T-helper 17 cell (primary cell): ENCODE data around the gene HSPBAP1. TPM values are rescaled to one million over a fixed set of nuclear protein-coding genes. Genes with fewer than 3 reads are reported as not detected.
"Not testable (repeated sequence)": the region's sequence is repeated elsewhere in the genome, so short reads cannot be mapped to it uniquely, and the experiment has no call there.

ENCODE experiments used
- ATAC-seq: fragments of 150-1000 bp; cut with Tn5 transposase; 2 replicates; pipeline ENCODE4 v1.10.0; 2021; ENCODE audit warnings: mild to moderate bottlenecking, moderate library complexity
- DNase-seq, 3 donors: peaks; one replicate each; pipeline versions ENCODE4 v3.0.0 to v3.0.0-alpha.2; 2020 to 2021
- H3K9me3 ChIP-seq: one replicate; pipeline ENCODE4 v1.7.0; 2013; ENCODE audit warnings: low read length, mild to moderate bottlenecking; ENCODE audit not compliant: control insufficient read depth, poor library complexity, severe bottlenecking
- H3K27ac Mint-ChIP-seq: one replicate; pipeline ENCODE4 v1.8.0; 2022; ENCODE audit warnings: mild to moderate bottlenecking, moderate library complexity, mixed read lengths
- H3K27me3 Mint-ChIP-seq: one replicate; pipeline ENCODE4 v1.8.0; 2022; ENCODE audit warnings: mixed read lengths
- H3K36me3 Mint-ChIP-seq: one replicate; pipeline ENCODE4 v1.8.0; 2022; ENCODE audit warnings: low read depth, mixed read lengths
- H3K4me1 Mint-ChIP-seq: one replicate; pipeline ENCODE4 v1.8.0; 2022; ENCODE audit warnings: mild to moderate bottlenecking, mixed read lengths
- H3K4me3 Mint-ChIP-seq: one replicate; pipeline ENCODE4 v1.8.0; 2022; ENCODE audit warnings: mild to moderate bottlenecking, moderate library complexity, mixed read lengths
- total RNA-seq, 4 donors: library from RNA in 2 of 4; stranded (reverse) in 2 of 4; gene quantifications; one replicate each; pipeline ENCODE4 v1.2.3 and lab custom pipeline; 2022 to 2026

The HSPBAP1 gene
- total RNA-seq, 2 donors from 2014 or later: 17.5 to 18.7 TPM

- Mint-ChIP-seq H3K27me3 (no peaks in the 10 kb centered on the region), H3K4me3 (no peak overlapping the region), H3K36me3 (peaks cover 29% of the 10 kb centered on the region), H3K27ac (no peak overlapping the region), H3K4me1 (peaks cover 10% of the 10 kb centered on the region)
- no peaks in the 10 kb centered on the region for H3K9me3 ChIP-seq
- ATAC-seq (no peak), DNase-seq (no peak)
Measured at GRCh38 chr3:122716667-122717066, 77.0 kb downstream of the HSPBAP1 start.

- no peaks in the 10 kb centered on the region for H3K9me3 ChIP-seq
- DNase-seq (no peak), ATAC-seq (no peak)
- H3K27me3 Mint-ChIP-seq: no peaks in the 10 kb centered on the region
- H3K4me1 Mint-ChIP-seq: peaks cover 24% of the 10 kb centered on the region
- H3K36me3 Mint-ChIP-seq: peaks cover 33% of the 10 kb centered on the region
- H3K27ac Mint-ChIP-seq: no peak overlapping the region
- H3K4me3 Mint-ChIP-seq: no peak overlapping the region
Measured at GRCh38 chr3:122714273-122714672, 79.4 kb downstream of the HSPBAP1 start.

- not testable (repeated sequence) for H3K27me3 Mint-ChIP-seq, H3K9me3 ChIP-seq, DNase-seq, ATAC-seq, H3K4me3 Mint-ChIP-seq
- H3K36me3 Mint-ChIP-seq: peaks cover 21% of the 10 kb centered on the region
- H3K27ac Mint-ChIP-seq: peak overlapping the region; percentile 88
- H3K4me1 Mint-ChIP-seq: peaks cover 20% of the 10 kb centered on the region
Measured at GRCh38 chr3:122710616-122711251, 82.9 kb downstream of the HSPBAP1 start.

GRCh38 chr3:122705379-122705778, 88.3 kb downstream of the HSPBAP1 start:
- Mint-ChIP-seq H3K36me3 (peaks cover 13% of the 10 kb centered on the region), H3K4me1 (peaks cover 21% of the 10 kb centered on the region), H3K27me3 (no peaks in the 10 kb centered on the region), H3K4me3 (no peak overlapping the region), H3K27ac (no peak overlapping the region)
- ATAC-seq (no peak), DNase-seq (no peak)
- no peaks in the 10 kb centered on the region for H3K9me3 ChIP-seq

GRCh38 chr3:122700193-122700592, 93.4 kb downstream of the HSPBAP1 start:
- Mint-ChIP-seq H3K36me3 (peaks cover 20% of the 10 kb centered on the region), H3K27ac (peak overlapping the region; percentile 67), H3K4me3 (no peak overlapping the region), H3K4me1 (peaks cover 16% of the 10 kb centered on the region), H3K27me3 (no peaks in the 10 kb centered on the region)
- H3K9me3 ChIP-seq: no peaks in the 10 kb centered on the region
- ATAC-seq (no peak), DNase-seq (no peak)

GRCh38 chr3:122697952-122698620, 95.5 kb downstream of the HSPBAP1 start:
- no peaks in the 10 kb centered on the region for H3K9me3 ChIP-seq
- no peak for DNase-seq
- Mint-ChIP-seq H3K27ac (peak overlapping the region; percentile 48), H3K36me3 (peaks cover 17% of the 10 kb centered on the region), H3K4me3 (no peak overlapping the region), H3K27me3 (no peaks in the 10 kb centered on the region), H3K4me1 (peaks cover 17% of the 10 kb centered on the region)
- peak; percentile 75 for ATAC-seq

GRCh38 chr3:122695927-122696561, 97.6 kb downstream of the HSPBAP1 start:
- Mint-ChIP-seq H3K4me1 (peaks cover 12% of the 10 kb centered on the region), H3K36me3 (peaks cover 13% of the 10 kb centered on the region), H3K27ac (peak overlapping the region; percentile 14), H3K27me3 (no peaks in the 10 kb centered on the region), H3K4me3 (no peak overlapping the region)
- ATAC-seq (no peak), DNase-seq (no peak)
- H3K9me3 ChIP-seq: no peaks in the 10 kb centered on the region

GRCh38 chr3:122694966-122695365, 98.7 kb downstream of the HSPBAP1 start:
- Mint-ChIP-seq H3K27me3 (no peaks in the 10 kb centered on the region), H3K4me3 (no peak overlapping the region), H3K4me1 (peaks cover 13% of the 10 kb centered on the region), H3K36me3 (peaks cover 14% of the 10 kb centered on the region), H3K27ac (peak overlapping the region; percentile 14)
- DNase-seq: no peak
- ATAC-seq: peak; percentile 61
- H3K9me3 ChIP-seq: no peaks in the 10 kb centered on the region

- no peaks in the 10 kb centered on the region for H3K9me3 ChIP-seq
- H3K27me3 Mint-ChIP-seq: no peaks in the 10 kb centered on the region
- H3K36me3 Mint-ChIP-seq: peaks cover 15% of the 10 kb centered on the region
- DNase-seq (no peak), ATAC-seq (no peak)
- peaks cover 14% of the 10 kb centered on the region for H3K4me1 Mint-ChIP-seq
- H3K27ac Mint-ChIP-seq: no peak overlapping the region
- no peak overlapping the region for H3K4me3 Mint-ChIP-seq
Measured at GRCh38 chr3:122692674-122693073, 101.0 kb downstream of the HSPBAP1 start.

- DNase-seq: no peak
- Mint-ChIP-seq H3K36me3 (peaks cover 15% of the 10 kb centered on the region), H3K4me3 (no peak overlapping the region), H3K4me1 (peaks cover 25% of the 10 kb centered on the region), H3K27me3 (no peaks in the 10 kb centered on the region), H3K27ac (no peak overlapping the region)
- no peak for ATAC-seq
- no peaks in the 10 kb centered on the region for H3K9me3 ChIP-seq
Measured at GRCh38 chr3:122691195-122691594, 102.4 kb downstream of the HSPBAP1 start.

GRCh38 chr3:122690096-122690495, 103.5 kb downstream of the HSPBAP1 start:
- Mint-ChIP-seq H3K27me3 (no peaks in the 10 kb centered on the region), H3K4me1 (peaks cover 26% of the 10 kb centered on the region), H3K36me3 (peaks cover 16% of the 10 kb centered on the region), H3K27ac (no peak overlapping the region), H3K4me3 (no peak overlapping the region)
- no peaks in the 10 kb centered on the region for H3K9me3 ChIP-seq
- DNase-seq (no peak), ATAC-seq (no peak)
